ENCODE results near the gene AGBL3.
"Not testable (repeated sequence)": the region's sequence is repeated elsewhere in the genome, so short reads cannot be mapped to it uniquely, and the experiment has no call there.

AGBL3 gene

DNA sequence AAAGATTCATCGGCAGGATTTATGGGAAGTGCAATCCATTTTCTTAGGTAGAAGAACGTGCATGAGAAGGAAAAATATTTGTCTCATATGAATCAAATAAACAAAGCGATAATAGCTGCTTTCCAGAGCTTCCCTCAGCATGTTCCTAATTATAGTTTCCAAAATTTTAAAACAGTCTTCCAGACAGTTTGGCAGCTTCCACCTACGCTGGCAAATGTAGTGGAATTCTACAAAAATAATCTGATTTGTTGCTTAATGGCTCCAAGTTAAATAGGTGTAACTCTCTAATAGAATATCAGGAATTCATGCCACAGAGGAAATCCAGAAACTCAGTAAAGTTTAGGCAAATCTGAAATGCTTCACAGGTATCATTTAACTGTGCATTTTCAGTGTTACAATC, 23.3 kb upstream of the AGBL3 start:
- H3K4ac ChIP-seq (ENCODE audit: low read depth in 1 of 2, low read length in 2 of 2) = no peak overlapping the region
- H4K91ac ChIP-seq (ENCODE audit: low read length) = no peak overlapping the region
- no peaks in the 10 kb centered on the region for H3K27me3 ChIP-seq (ENCODE audit: control insufficient read depth in 1 of 2, insufficient read depth in 1 of 2, low read length in 2 of 2)
- no peak overlapping the region for H3K4me2 ChIP-seq (ENCODE audit: low read length, poor library complexity, severe bottlenecking)
- no peak overlapping the region for H4K8ac ChIP-seq (ENCODE audit: low read length)
- no peak overlapping the region for H3K14ac ChIP-seq (ENCODE audit: low read length in 2 of 2)
- no peak overlapping the region for H2AFZ ChIP-seq (ENCODE audit: low read depth, low read length)
- H3K4me1 ChIP-seq (ENCODE audit: control insufficient read depth, insufficient read depth, low read depth, low read length) = no peaks in the 10 kb centered on the region
- no peak overlapping the region for H3K27ac ChIP-seq (ENCODE audit: low read length, poor library complexity, severe bottlenecking)
- DNase-seq = no peak
- H3K18ac ChIP-seq (ENCODE audit: low read depth in 1 of 2, low read length in 2 of 2) = no peak overlapping the region
- H3K36me3 ChIP-seq (ENCODE audit: control insufficient read depth in 1 of 2, insufficient read depth in 2 of 2, low read depth in 1 of 2, low read length in 2 of 2) = peaks cover 32 to 97% of the 10 kb centered on the region in 2 experiments
- H2BK15ac ChIP-seq (ENCODE audit: low read depth, poor library complexity, severe bottlenecking) = no peak overlapping the region
- 100% methylated on average over 1 of the region's 4 CpGs for WGBS
- H2BK5ac ChIP-seq (ENCODE audit: low read depth, low read length, poor library complexity, severe bottlenecking) = no peak overlapping the region
- no peak overlapping the region for H2AK5ac ChIP-seq (ENCODE audit: low read length, severe bottlenecking)
- H3K79me1 ChIP-seq (replicated peaks; ENCODE audit: low read length, poor library complexity, severe bottlenecking) = peaks cover 6% of the 10 kb centered on the region
- H3K23ac ChIP-seq (ENCODE audit: low read length in 2 of 2) = no peak overlapping the region
- no peak overlapping the region for H3K4me3 ChIP-seq (ENCODE audit: insufficient read depth in 1 of 2, low read depth in 1 of 2, low read length in 2 of 2)
- H3K9ac ChIP-seq (ENCODE audit: low read length) = peak overlapping the region; percentile 47
- no peaks in the 10 kb centered on the region for H3K9me3 ChIP-seq (ENCODE audit: control insufficient read depth, low read length)
- no peak overlapping the region for H2BK120ac ChIP-seq (ENCODE audit: low read depth, low read length)
- H2BK12ac ChIP-seq (ENCODE audit: low read length in 2 of 2) = no peak overlapping the region

DNA sequence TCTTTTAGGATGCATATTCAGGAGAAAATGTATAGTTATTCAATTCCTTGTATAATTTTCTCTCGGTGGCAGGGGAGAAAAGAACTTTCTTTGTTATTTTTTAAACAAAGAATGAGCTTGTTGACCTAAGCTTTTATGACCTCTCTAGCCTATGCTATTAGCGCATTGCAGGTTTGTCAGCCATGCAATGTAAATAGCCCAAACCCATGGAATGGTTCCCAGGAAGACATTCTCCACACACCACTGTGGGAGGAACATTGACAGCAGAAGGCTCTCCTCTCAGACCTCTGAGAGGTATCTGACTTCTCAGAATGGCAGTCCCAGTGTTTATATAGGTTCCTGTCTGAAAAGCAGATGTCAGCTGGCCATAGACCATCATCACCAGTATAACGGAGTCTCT, 19.6 kb upstream of the AGBL3 start:
- Histone ChIP-seq H3K79me1 (replicated peaks; ENCODE audit: low read length, poor library complexity, severe bottlenecking) (no peaks in the 10 kb centered on the region), H3K4me2 (ENCODE audit: low read length, poor library complexity, severe bottlenecking) (no peak overlapping the region), H3K23ac (ENCODE audit: low read length in 2 of 2) (no peak overlapping the region), H2AFZ (ENCODE audit: low read depth, low read length) (no peak overlapping the region), H3K4ac (ENCODE audit: low read depth in 1 of 2, low read length in 2 of 2) (no peak overlapping the region), H2AK5ac (ENCODE audit: low read length, severe bottlenecking) (no peak overlapping the region), H2BK120ac (ENCODE audit: low read depth, low read length) (no peak overlapping the region), H3K14ac (ENCODE audit: low read length in 2 of 2) (no peak overlapping the region), H3K9ac (ENCODE audit: low read length) (no peak overlapping the region), H2BK12ac (ENCODE audit: low read length in 2 of 2) (no peak overlapping the region), H4K8ac (ENCODE audit: low read length) (no peak overlapping the region), H2BK5ac (ENCODE audit: low read depth, low read length, poor library complexity, severe bottlenecking) (no peak overlapping the region), H3K27me3 (ENCODE audit: control insufficient read depth in 1 of 2, insufficient read depth in 1 of 2, low read length in 2 of 2) (no peaks in the 10 kb centered on the region), H3K18ac (ENCODE audit: low read depth in 1 of 2, low read length in 2 of 2) (no peak overlapping the region), H3K4me3 (ENCODE audit: insufficient read depth in 1 of 2, low read depth in 1 of 2, low read length in 2 of 2) (no peak overlapping the region), H3K9me3 (ENCODE audit: control insufficient read depth, low read length) (no peaks in the 10 kb centered on the region), H3K4me1 (ENCODE audit: control insufficient read depth, insufficient read depth, low read depth, low read length) (no peaks in the 10 kb centered on the region), H3K36me3 (ENCODE audit: control insufficient read depth in 1 of 2, insufficient read depth in 2 of 2, low read depth in 1 of 2, low read length in 2 of 2) (peaks cover 22 to 93% of the 10 kb centered on the region in 2 experiments), H2BK15ac (ENCODE audit: low read depth, poor library complexity, severe bottlenecking) (no peak overlapping the region), H4K91ac (ENCODE audit: low read length) (no peak overlapping the region), H3K27ac (ENCODE audit: low read length, poor library complexity, severe bottlenecking) (no peak overlapping the region)
- whole genome bisulfite sequencing = 100% methylated on average over 1 of the region's 3 CpGs
- DNase-seq = no peak

DNA sequence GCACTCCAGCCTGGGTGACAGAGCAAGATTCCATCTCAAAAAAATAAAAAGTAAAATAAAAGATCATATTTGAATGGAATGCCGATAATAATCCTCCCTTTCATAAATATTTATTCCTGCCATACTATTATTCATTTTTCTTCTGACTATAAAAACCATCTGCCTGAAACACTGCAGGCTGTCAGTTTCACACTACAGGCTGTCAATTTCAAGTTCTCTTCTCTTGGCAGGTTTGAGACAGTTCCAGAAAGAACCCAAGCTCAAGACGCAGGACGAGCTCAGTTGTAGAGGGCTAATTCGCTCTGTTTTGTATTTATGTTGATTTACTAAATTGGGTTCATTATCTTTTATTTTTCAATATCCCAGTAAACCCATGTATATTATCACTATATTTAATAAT, 18.2 kb upstream of the AGBL3 start:
- H3K23ac ChIP-seq (ENCODE audit: low read length in 2 of 2) = no peak overlapping the region
- peaks cover 23 to 79% of the 10 kb centered on the region in 2 experiments for H3K36me3 ChIP-seq (ENCODE audit: control insufficient read depth in 1 of 2, insufficient read depth in 2 of 2, low read depth in 1 of 2, low read length in 2 of 2)
- no peaks in the 10 kb centered on the region for H3K79me1 ChIP-seq (replicated peaks; ENCODE audit: low read length, poor library complexity, severe bottlenecking)
- no peak overlapping the region for H3K4me2 ChIP-seq (ENCODE audit: low read length, poor library complexity, severe bottlenecking)
- no peak overlapping the region for H4K8ac ChIP-seq (ENCODE audit: low read length)
- no peak overlapping the region for H2AK5ac ChIP-seq (ENCODE audit: low read length, severe bottlenecking)
- no peak overlapping the region for H3K18ac ChIP-seq (ENCODE audit: low read depth in 1 of 2, low read length in 2 of 2)
- 100% methylated on average over 1 of the region's 4 CpGs for WGBS
- no peak overlapping the region for H4K91ac ChIP-seq (ENCODE audit: low read length)
- H2BK5ac ChIP-seq (ENCODE audit: low read depth, low read length, poor library complexity, severe bottlenecking) = no peak overlapping the region
- no peak for DNase-seq
- no peaks in the 10 kb centered on the region for H3K9me3 ChIP-seq (ENCODE audit: control insufficient read depth, low read length)
- H3K27me3 ChIP-seq (ENCODE audit: control insufficient read depth in 1 of 2, insufficient read depth in 1 of 2, low read length in 2 of 2) = no peaks in the 10 kb centered on the region
- H2BK15ac ChIP-seq (ENCODE audit: low read depth, poor library complexity, severe bottlenecking) = no peak overlapping the region
- no peak overlapping the region for H2AFZ ChIP-seq (ENCODE audit: low read depth, low read length)
- no peak overlapping the region for H3K14ac ChIP-seq (ENCODE audit: low read length in 2 of 2)
- no peak overlapping the region for H3K9ac ChIP-seq (ENCODE audit: low read length)
- no peak overlapping the region for H3K4ac ChIP-seq (ENCODE audit: low read depth in 1 of 2, low read length in 2 of 2)
- H3K4me1 ChIP-seq (ENCODE audit: control insufficient read depth, insufficient read depth, low read depth, low read length) = no peaks in the 10 kb centered on the region
- H2BK12ac ChIP-seq (ENCODE audit: low read length in 2 of 2) = no peak overlapping the region
- H3K27ac ChIP-seq (ENCODE audit: low read length, poor library complexity, severe bottlenecking) = no peak overlapping the region
- no peak overlapping the region for H2BK120ac ChIP-seq (ENCODE audit: low read depth, low read length)
- no peak overlapping the region for H3K4me3 ChIP-seq (ENCODE audit: insufficient read depth in 1 of 2, low read depth in 1 of 2, low read length in 2 of 2)

DNA sequence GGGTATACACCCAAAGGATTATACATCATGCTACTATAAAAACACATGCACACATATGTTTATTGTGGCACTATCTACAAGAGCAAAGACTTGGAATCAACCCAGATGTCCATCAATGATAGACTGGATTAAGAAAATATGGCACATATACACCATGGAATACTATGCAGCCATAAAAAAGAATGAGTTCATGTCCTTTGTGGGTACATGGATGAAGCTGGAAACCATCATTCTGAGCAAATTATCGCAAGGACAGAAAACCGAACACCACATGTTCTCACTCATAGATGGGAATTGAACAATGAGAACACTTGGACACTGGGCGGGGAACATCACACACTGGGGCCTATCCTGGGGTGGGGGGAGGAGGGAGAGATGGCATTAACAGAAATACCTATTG, 4.7 kb upstream of the AGBL3 start:
- not testable (repeated sequence) for H3K4me3 ChIP-seq (ENCODE audit: insufficient read depth in 1 of 2, low read depth in 1 of 2, low read length in 2 of 2); H3K9me3 ChIP-seq (ENCODE audit: control insufficient read depth, low read length); H2AFZ ChIP-seq (ENCODE audit: low read depth, low read length); H2BK120ac ChIP-seq (ENCODE audit: low read depth, low read length); H3K36me3 ChIP-seq (ENCODE audit: control insufficient read depth in 1 of 2, insufficient read depth in 2 of 2, low read depth in 1 of 2, low read length in 2 of 2); DNase-seq; H3K4me2 ChIP-seq (ENCODE audit: low read length, poor library complexity, severe bottlenecking); H2BK15ac ChIP-seq (ENCODE audit: low read depth, poor library complexity, severe bottlenecking); H3K9ac ChIP-seq (ENCODE audit: low read length); H3K27ac ChIP-seq (ENCODE audit: low read length, poor library complexity, severe bottlenecking); H3K4me1 ChIP-seq (ENCODE audit: control insufficient read depth, insufficient read depth, low read depth, low read length); H3K14ac ChIP-seq (ENCODE audit: low read length in 2 of 2); H4K8ac ChIP-seq (ENCODE audit: low read length); H2BK12ac ChIP-seq (ENCODE audit: low read length in 2 of 2); H2BK5ac ChIP-seq (ENCODE audit: low read depth, low read length, poor library complexity, severe bottlenecking); H3K18ac ChIP-seq (ENCODE audit: low read depth in 1 of 2, low read length in 2 of 2); H2AK5ac ChIP-seq (ENCODE audit: low read length, severe bottlenecking); H3K27me3 ChIP-seq (ENCODE audit: control insufficient read depth in 1 of 2, insufficient read depth in 1 of 2, low read length in 2 of 2); H3K4ac ChIP-seq (ENCODE audit: low read depth in 1 of 2, low read length in 2 of 2); H3K23ac ChIP-seq (ENCODE audit: low read length in 2 of 2); H4K91ac ChIP-seq (ENCODE audit: low read length); H3K79me1 ChIP-seq (replicated peaks; ENCODE audit: low read length, poor library complexity, severe bottlenecking)
- 100% methylated on average over 2 of the region's 3 CpGs for WGBS
